Heart left ventricle (tissue), 16 donors: ENCODE measurements around the gene ESYT3. TPM values are rescaled to one million over a fixed set of nuclear protein-coding genes. Genes with fewer than 3 reads are reported as not detected.
A peak's percentile ranks its signal among the peaks of the same experiment; 100 is the strongest.
"Not testable (repeated sequence)": the region's sequence is repeated elsewhere in the genome, so short reads cannot be mapped to it uniquely, and the experiment has no call there.

ENCODE experiments used
- ATAC-seq, 4 donors: fragments of 200-7000 bp; cut with Tn5 transposase; one replicate each; pipeline ENCODE4 v1.9.1; 2020 to 2022; ENCODE audit warnings: moderate library complexity in 4 of 4, mild to moderate bottlenecking in 3 of 4, moderate number of reproducible peaks in 1 of 4
- DNase-seq, 5 donors: peaks; one replicate each; pipeline ENCODE4 v3.0.0-alpha.2; 2020
- H3K27ac ChIP-seq, 12 donors: fragments of 200-600 bp; sonication (generic) in 4 of 12; one replicate each; pipeline versions ENCODE4 v1.5.0 to v1.8.0; 2016 to 2022; ENCODE audit warnings: mild to moderate bottlenecking in 2 of 12
- H3K27me3 ChIP-seq, 9 donors: fragments of 200-600 bp; sonication (generic) in 2 of 9; one replicate each; pipeline versions ENCODE4 v1.5.1 to v1.8.0; 2016 to 2022; ENCODE audit warnings: mild to moderate bottlenecking in 3 of 9
- H3K36me3 ChIP-seq, 9 donors: fragments of 200-600 bp; sonication (generic) in 2 of 9; one replicate each; pipeline versions ENCODE4 v1.5.0 to v1.8.0; 2018 to 2022; ENCODE audit warnings: mild to moderate bottlenecking in 2 of 9
- H3K4me1 ChIP-seq, 12 donors: fragments of 200-600 bp; sonication (generic) in 4 of 12; one replicate each; pipeline versions ENCODE4 v1.5.0 to v1.8.0; 2016 to 2022; ENCODE audit warnings: mild to moderate bottlenecking in 3 of 12
- H3K4me3 ChIP-seq, 12 donors: fragments of 200-600 bp; sonication (generic) in 4 of 12; one replicate each; pipeline versions ENCODE4 v1.5.0 to v1.8.0; 2017 to 2022; ENCODE audit warnings: mild to moderate bottlenecking in 9 of 12, moderate library complexity in 4 of 12
- H3K9me3 ChIP-seq, 12 donors: fragments of 200-600 bp; sonication (generic) in 4 of 12; one replicate each; pipeline versions ENCODE4 v1.5.0 to v1.8.0; 2016 to 2022; ENCODE audit warnings: mild to moderate bottlenecking in 1 of 12
- CTCF ChIP-seq, 12 donors: fragments of 200-600 bp; sonication (generic) in 4 of 12; IDR thresholded peaks; one replicate each; pipeline versions ENCODE4 v1.5.0 to v1.8.0; 2018 to 2022; ENCODE audit warnings: antibody characterized with exemption in 12 of 12, mild to moderate bottlenecking in 5 of 12
- POLR2A ChIP-seq, 2 donors: fragments of 450-650 bp; IDR thresholded peaks; one replicate each; pipeline ENCODE4 v1.6.1; 2017; ENCODE audit warnings: antibody characterized with exemption in 2 of 2, mild to moderate bottlenecking in 2 of 2, moderate library complexity in 2 of 2
- WGBS, 4 donors: extraction: QIAGEN DNeasy Blood & Tissue Kit in 2 of 4; methylation state at CpG; one replicate each; pipeline versions ENCODE4 v1.1.5 to v1.1.7; 2013 to 2018; 5-methylcytosine and 5-hydroxymethylcytosine counted together
- intact Hi-C, 10 donors: fragments of 100-400 bp; cut with DNase I; formaldehyde crosslinking; loops; one replicate each; pipeline versions ENCODE4 v1.11.1 to v1.14.2; 2022
- polyA plus RNA-seq, 2 donors: library from polyadenylated mRNA; stranded (reverse); fragments of 200-250 nt; gene quantifications; one replicate each; pipeline ENCODE4 v1.2.3, GENCODE V29; 2013
- total RNA-seq, 9 donors: library from RNA; depleted of rRNA in 2 of 9; stranded (reverse); fragments of >200 nt in 2 of 9; fragmentation: NEBNext Ultra II Directional in 3 of 9; extraction: Animal tissue kit (Norgen Biotek cat#: 25700) in 3 of 9; gene quantifications; one replicate each; pipeline versions ENCODE4 v1.1.0 to v1.2.4, GENCODE V29; 2016 to 2023
- donor health status: ischemic (EF 13 %, LVEDD 7.1; RV severe dilation, severe dysfunction).
- donor health status: healthy with polysubstance abuse.
- donor health status: DM: no; HTN: yes; CAD: no.
- donor health status: DM: no; HTN: no; CAD: no.
- donor health status: ischemic (EF 25% LVEDD 6.9; RV normal size, moderate dysfunction).
- donor health status: ischemic (EF 25% LVEDD 5.7; RV mildly dilated, moderate dysfunction).
- donor health status: healthy.
- donor health status: DM: yes; HTN: yes; CAD: no.
- donor health status: ischemic (EF 35%, LVEDD 5.7; RV mildly dilated, moderate dysfunction).
- donor health status: nonischemic (EF 11% LVEDD 7.7; RV severe dilation, severe dysfunction).
- donor health status: DM: yes; HTN: yes; CAD: no.
- donor health status: PGD.
- donor health status: ischemic (EF 29% LVEDD 5.4; RV normal size, mild dysfunction).
- donor health status: nonischemic (EF 23%, LVEDD 6.1; RV moderate dilation, normal function).

Gene ESYT3
- total and polyA plus RNA-seq, 11 donors: 0.42 to 2.7 (median 1.2) TPM

- intact Hi-C loops: no loop called here
- Histone ChIP-seq H3K9me3 (no peaks in the 10 kb centered on the region), H3K27ac (no peak overlapping the region), H3K36me3 (peaks cover 0 to 34% (median 30%) of the 10 kb centered on the region in 9 donors), H3K4me3 (no peak overlapping the region), H3K27me3 (no peaks in the 10 kb centered on the region), H3K4me1 (peaks cover 0 to 12% (median 2%) of the 10 kb centered on the region in 12 donors)
- 75 to 79% (median 77%) methylated on average over 3 of the region's 3 CpGs for WGBS, 4 donors
- ATAC-seq: no peak
- no peak for DNase-seq
- TF ChIP-seq CTCF (IDR thresholded peaks at IDR 0.05): no peak
- no peak for TF ChIP-seq POLR2A (IDR thresholded peaks at IDR 0.05)
These were observed 27.0 kb upstream of the ESYT3 start for GRCh38 chr3:138407236-138407907.

GRCh38 chr3:138408751-138409570 is 25.5 kb upstream of the ESYT3 start:
- peak in 3 of 4 donors; percentile 8 to 25 (median 22) for ATAC-seq
- intact Hi-C loops: no loop called here
- 56 to 65% (median 61%) methylated on average over 7 of the region's 7 CpGs for WGBS, 4 donors
- Histone ChIP-seq H3K4me1 (peaks cover 0 to 20% (median 4%) of the 10 kb centered on the region in 12 donors), H3K27ac (no peak overlapping the region), H3K9me3 (no peaks in the 10 kb centered on the region), H3K4me3 (no peak overlapping the region), H3K27me3 (no peaks in the 10 kb centered on the region), H3K36me3 (peaks cover 0 to 19% (median 15%) of the 10 kb centered on the region in 9 donors)
- DNase-seq: no peak
- TF ChIP-seq CTCF (IDR thresholded peaks at IDR 0.05) (no peak), POLR2A (IDR thresholded peaks at IDR 0.05) (no peak)

- no peaks in the 10 kb centered on the region for H3K36me3 ChIP-seq
- TF ChIP-seq CTCF (IDR thresholded peaks at IDR 0.05): no peak
- TF ChIP-seq POLR2A (IDR thresholded peaks at IDR 0.05): no peak
- WGBS, 4 donors: 60 to 74% (median 68%) methylated on average over 9 of the region's 9 CpGs
- H3K27me3 ChIP-seq: no peaks in the 10 kb centered on the region
- ATAC-seq (peak in 2 of 4 donors; percentile 37 to 45), DNase-seq (no peak)
- H3K27ac ChIP-seq: peak overlapping the region in 2 of 12 donors; percentile 11 to 32
- peaks cover 0 to 24% (median 5%) of the 10 kb centered on the region in 12 donors for H3K4me1 ChIP-seq
- intact Hi-C loops: loop anchor here in 1 of 10 donors (10.0 kb wide), 1 partner anchor 512 kb away; no protein-coding TSS in a partner anchor
- no peaks in the 10 kb centered on the region for H3K9me3 ChIP-seq
- no peak overlapping the region for H3K4me3 ChIP-seq
These were observed 21.4 kb upstream of the ESYT3 start for GRCh38 chr3:138412821-138413551.

- peaks cover 0 to 24% (median 5%) of the 10 kb centered on the region in 12 donors for H3K4me1 ChIP-seq
- not testable (repeated sequence) for H3K9me3 ChIP-seq, H3K4me3 ChIP-seq, ATAC-seq, H3K36me3 ChIP-seq, H3K27ac ChIP-seq, DNase-seq, H3K27me3 ChIP-seq
- intact Hi-C loops: loop anchor here in 8 of 10 donors (2.0 to 10.0 kb wide), 5 partner anchors 79 to 509 kb away; no protein-coding TSS in a partner anchor
- WGBS, 4 donors: 80 to 87% (median 85%) methylated on average over 4 of the region's 4 CpGs
These were observed 18.2 kb upstream of the ESYT3 start for GRCh38 chr3:138416236-138416635.
